ENCODE measurements around the gene IQSEC1. TPM values are rescaled to one million over a fixed set of nuclear protein-coding genes. Genes with fewer than 3 reads are reported as not detected.
A peak's percentile ranks its signal among the peaks of the same experiment; 100 is the strongest.

IQSEC1 gene
- total RNA-seq, 6 experiments from 2014 or later, result 21.1 to 25.1 (median 21.9) TPM

- H3K4me1 Mint-ChIP-seq (ENCODE audit: low read depth), result peaks cover 60% of the 10 kb centered on the region
- H3K9me3 Mint-ChIP-seq, result no peaks in the 10 kb centered on the region
- H3K27me3 Mint-ChIP-seq (ENCODE audit: insufficient read depth), result peaks cover 5% of the 10 kb centered on the region
- no peak for TF ChIP-seq CTCF (IDR thresholded peaks at IDR 0.05)
- no peaks in the 10 kb centered on the region for H3K36me3 Mint-ChIP-seq (ENCODE audit: low read depth)
- H3K27ac Mint-ChIP-seq, result no peak overlapping the region
- DNase-seq, result peak; percentile 55
- no peak overlapping the region for H3K4me3 Mint-ChIP-seq
These were observed 50.6 kb downstream of the IQSEC1 start for GRCh38 chr3:13022348-13023234.

- H3K4me1 Mint-ChIP-seq (ENCODE audit: low read depth), result peaks cover 66% of the 10 kb centered on the region
- H3K36me3 Mint-ChIP-seq (ENCODE audit: low read depth), result no peaks in the 10 kb centered on the region
- no peak for DNase-seq
- H3K4me3 Mint-ChIP-seq, result no peak overlapping the region
- no peak overlapping the region for H3K27ac Mint-ChIP-seq
- H3K9me3 Mint-ChIP-seq, result no peaks in the 10 kb centered on the region
- H3K27me3 Mint-ChIP-seq (ENCODE audit: insufficient read depth), result peaks cover 10% of the 10 kb centered on the region
- no peak for TF ChIP-seq CTCF (IDR thresholded peaks at IDR 0.05)
These were observed 51.8 kb downstream of the IQSEC1 start for GRCh38 chr3:13021141-13022114.

GRCh38 chr3:13020159-13020750 lies 53.0 kb downstream of the IQSEC1 start:
- no peaks in the 10 kb centered on the region for H3K9me3 Mint-ChIP-seq

GRCh38 chr3:13019243-13020095 lies 53.8 kb downstream of the IQSEC1 start:
- H3K4me1 Mint-ChIP-seq (ENCODE audit: low read depth), result peaks cover 47% of the 10 kb centered on the region
- peak; percentile 69 for DNase-seq

More at GRCh38 chr3:13020159-13020750, 53.0 kb downstream of the IQSEC1 start:
- Mint-ChIP-seq H3K27me3 (ENCODE audit: insufficient read depth) (peaks cover 10% of the 10 kb centered on the region), H3K36me3 (ENCODE audit: low read depth) (no peaks in the 10 kb centered on the region), H3K27ac (no peak overlapping the region), H3K4me3 (no peak overlapping the region), H3K4me1 (ENCODE audit: low read depth) (peaks cover 55% of the 10 kb centered on the region)
- no peak for DNase-seq
- TF ChIP-seq CTCF (IDR thresholded peaks at IDR 0.05), result no peak

More at GRCh38 chr3:13019243-13020095, 53.8 kb downstream of the IQSEC1 start:
- Mint-ChIP-seq H3K27ac (no peak overlapping the region), H3K27me3 (ENCODE audit: insufficient read depth) (peaks cover 10% of the 10 kb centered on the region), H3K36me3 (ENCODE audit: low read depth) (no peaks in the 10 kb centered on the region), H3K9me3 (no peaks in the 10 kb centered on the region), H3K4me3 (peak overlapping the region; percentile 37; the same call in 1 of the 2 replicates)
- no peak for TF ChIP-seq CTCF (IDR thresholded peaks at IDR 0.05)

Data from HFFc6 (cell line).